Hypothalamus (tissue), 51 donors: ENCODE data around the gene APBB1IP.
"Not testable (repeated sequence)": the region's sequence is repeated elsewhere in the genome, so short reads cannot be mapped to it uniquely, and the experiment has no call there.

Experiments
- DNase-seq, 51 donors: peaks; one replicate each; lab custom pipeline; 2025; lab: John Stamatoyannopoulos, UW

APBB1IP gene

DNA sequence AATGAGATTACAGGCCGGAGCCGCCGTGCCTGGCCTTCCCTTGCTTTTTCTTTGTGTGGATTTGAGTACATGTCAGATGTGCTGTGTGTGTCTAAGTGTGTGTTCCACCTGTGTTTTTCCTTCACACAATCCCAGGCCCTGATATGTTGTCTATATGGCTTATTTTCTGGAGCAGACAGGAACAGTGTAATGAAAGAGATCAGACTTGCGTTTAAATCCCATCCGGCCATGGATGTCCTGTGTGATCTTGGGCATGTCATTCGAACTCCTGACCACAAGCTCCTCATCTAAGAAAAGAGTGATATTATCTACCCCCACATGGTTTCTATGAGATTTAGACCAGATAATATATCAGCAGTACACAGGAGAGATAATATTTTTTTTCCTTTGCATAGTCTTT is 37.2 kb downstream of the APBB1IP start:
- no peak for DNase-seq

DNA sequence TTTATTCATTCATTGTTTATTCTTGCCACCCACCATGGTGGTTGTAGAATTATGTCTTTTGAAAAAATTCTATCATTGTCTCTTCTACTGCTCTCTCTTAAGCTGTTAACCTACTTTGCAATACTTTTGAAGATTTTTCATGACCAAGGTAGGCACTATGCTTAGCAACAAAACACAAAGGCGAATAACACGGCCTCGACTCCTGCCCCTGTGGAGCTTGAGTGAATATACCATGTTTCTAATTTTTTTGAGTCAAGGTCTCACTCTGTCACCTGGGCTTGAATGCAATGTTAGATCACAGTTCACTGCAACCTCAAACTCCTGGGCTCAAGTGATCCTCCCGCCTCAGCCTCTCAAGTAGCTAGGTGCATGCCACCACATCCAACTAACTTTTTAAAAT is 39.4 kb downstream of the APBB1IP start:
- DNase-seq = no peak

DNA sequence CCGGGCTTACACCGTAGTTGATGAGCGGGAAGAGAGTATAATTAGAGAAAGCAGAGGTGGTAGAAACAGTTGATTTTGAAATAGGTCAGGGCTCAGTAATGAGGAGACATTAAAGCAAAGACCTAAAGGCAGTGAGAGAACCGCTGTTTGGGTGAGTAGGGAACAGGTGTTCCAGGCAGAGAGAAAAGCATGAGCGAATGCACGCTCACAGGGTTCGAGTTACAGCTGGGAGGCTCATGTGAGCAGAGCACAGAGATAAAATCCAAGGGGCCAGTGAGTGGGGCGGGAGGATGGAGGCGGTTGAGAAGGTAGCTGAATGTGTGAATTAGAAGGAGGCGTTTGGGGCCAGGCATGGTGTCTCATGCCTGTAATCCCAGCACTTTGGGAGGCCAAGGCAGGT is 39.9 kb downstream of the APBB1IP start:
- no peak for DNase-seq

DNA sequence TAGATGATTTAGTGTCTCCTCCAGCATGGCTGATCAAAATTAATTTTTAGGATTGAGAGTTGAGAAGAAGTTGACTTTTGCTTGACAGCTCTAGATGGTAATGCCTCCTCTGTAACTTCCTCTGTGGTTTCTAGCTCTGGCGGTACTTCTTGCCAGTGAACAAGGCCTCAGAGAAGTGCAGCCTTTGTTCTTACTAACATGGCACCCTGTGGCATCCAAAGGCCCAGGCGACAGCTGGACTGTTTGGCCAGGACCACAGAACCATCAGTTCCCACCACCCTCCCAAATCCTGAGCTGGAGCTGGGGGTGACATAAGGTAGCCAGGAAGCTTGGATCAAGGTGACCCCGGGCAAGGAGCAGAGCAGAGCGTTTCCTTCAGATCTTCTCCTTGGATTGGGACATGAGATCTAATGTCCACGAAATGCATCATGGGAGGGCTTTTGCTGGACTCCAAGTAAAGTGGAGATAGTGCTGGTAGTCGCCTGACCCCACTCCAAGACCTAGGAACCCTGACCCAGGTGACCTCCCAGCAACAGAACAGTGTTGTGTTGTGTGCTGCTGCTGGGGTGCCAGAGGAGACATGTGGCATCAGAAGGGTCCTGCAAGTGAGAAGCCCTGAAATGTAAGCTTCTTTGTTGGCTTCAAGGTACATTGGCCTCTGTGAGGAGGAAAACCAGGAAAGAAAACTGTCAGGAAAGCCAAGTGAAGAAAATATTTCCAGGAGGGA is 41.8 kb downstream of the APBB1IP start:
- peak in 1 of 51 donors; percentile 5 for DNase-seq

DNA sequence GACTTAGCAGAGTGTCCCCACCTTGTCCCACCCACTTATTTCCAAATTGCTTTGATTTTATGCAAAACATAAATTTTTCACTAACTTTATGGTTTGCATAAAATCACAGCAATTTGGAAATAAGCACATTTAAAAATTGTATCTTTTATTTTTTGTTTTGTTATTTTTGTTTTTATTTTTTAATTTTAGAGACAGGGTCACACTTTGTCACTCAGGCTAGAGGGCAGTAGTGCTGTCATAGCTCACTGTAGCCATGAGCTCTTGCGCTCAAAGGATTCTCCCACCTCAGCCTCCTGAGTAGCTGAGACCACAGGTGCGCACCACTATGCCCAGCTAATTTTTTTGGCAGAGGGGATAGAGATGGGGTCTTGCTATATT is 43.2 kb downstream of the APBB1IP start:
- DNase-seq = no peak

DNA sequence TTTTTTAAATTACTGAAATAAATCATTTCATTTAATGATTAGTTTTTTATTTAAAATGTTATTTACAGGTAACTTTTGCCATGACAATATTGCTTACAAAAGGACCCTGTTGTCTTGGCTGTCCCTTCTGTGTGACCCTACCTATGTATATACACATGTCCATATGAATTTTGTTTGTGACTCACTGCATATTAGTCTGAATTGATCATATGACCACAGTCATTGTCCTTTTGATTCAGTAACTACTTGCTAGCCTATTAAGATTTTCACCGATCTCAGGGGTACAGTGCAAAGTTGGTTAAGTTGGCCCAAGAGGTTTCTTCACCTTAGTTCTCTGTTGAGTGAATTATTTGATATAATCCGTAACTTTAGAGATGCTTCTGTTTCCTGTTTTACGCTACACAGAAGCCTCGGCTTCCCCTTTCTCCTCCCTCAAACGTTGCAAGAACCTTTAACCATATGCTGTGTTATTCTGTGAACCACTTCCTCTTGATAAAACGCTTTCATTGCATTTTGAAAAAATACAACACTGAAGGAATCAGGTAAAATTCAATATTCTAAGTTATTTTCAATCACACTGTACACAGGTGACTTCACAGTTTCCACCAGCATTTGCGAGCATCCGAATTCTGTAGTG is 43.9 kb downstream of the APBB1IP start:
- DNase-seq = no peak

DNA sequence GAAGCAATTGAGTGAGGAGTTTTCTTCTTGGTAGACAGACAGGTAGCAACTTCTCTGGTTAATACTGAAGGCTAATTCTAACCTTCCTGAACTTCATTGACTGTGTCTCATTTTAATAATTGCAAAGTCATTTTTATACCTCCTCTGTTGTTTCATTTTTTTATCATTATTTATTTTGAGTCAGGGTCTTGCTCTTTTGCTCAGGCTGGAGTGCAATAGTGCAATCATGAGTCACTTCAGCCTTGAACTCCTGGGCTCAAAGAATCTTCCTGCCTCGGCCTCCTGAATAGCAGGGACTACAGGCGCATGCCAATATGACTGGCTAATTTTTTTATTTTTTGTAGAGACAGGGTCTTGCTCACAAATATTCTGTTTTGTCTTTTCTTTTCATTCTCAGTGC is 45.4 kb downstream of the APBB1IP start:
- no peak for DNase-seq

DNA sequence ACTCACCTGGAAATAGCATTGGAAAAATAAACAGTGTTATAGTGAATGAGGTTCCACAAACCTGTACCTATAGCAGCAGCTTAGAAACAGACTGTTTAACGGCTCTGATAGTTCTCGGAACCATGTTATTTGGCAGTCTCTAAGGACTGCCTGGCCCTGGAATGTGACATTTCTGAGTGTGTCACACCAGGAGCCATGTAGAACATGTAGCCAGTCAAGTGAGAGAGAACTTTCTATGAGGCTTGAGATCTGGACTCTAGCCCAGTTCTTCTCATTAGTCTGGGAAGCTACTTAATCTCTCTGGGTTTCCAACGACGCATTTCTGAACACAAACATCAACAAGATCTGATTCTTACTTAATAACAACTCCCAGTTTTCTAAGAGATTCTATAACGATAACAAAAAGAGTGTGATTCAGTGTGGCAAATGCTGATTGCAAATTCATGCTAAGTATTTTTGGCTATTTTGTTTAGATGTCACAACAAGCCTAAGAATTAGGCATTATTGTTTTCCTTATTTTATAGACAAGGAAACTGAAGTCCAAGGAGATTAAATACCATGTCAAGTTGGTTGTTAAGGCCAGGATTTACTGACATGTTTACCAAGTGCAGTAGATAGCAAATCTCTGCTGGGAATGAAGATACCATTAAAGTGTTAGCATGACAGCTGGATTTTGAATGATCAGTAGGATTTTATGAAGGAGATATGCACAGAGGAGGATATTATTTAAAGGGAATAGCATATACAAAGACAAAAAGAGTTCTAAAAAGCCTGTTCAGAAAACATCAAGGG is 47.2 kb downstream of the APBB1IP start:
- no peak for DNase-seq

DNA sequence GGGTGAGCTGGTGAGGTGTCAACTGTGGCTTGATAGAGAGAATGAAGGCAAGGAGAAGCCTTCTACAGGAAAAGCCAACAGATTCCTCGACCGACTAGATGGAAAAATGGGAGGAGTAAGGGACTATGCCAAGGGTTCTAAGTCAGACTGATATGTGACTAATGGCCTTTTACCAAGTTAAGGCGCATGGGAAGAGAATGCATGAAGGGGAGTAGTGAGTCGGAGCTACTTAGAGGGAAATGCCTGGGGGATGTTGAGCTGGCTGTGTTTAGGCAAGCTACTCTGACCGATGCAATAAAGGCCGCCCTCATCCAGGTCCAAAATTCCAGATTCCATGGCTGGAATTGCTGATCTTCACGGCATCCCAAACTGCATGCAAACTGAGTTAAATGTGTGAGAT is 48.2 kb downstream of the APBB1IP start:
- no peak for DNase-seq

DNA sequence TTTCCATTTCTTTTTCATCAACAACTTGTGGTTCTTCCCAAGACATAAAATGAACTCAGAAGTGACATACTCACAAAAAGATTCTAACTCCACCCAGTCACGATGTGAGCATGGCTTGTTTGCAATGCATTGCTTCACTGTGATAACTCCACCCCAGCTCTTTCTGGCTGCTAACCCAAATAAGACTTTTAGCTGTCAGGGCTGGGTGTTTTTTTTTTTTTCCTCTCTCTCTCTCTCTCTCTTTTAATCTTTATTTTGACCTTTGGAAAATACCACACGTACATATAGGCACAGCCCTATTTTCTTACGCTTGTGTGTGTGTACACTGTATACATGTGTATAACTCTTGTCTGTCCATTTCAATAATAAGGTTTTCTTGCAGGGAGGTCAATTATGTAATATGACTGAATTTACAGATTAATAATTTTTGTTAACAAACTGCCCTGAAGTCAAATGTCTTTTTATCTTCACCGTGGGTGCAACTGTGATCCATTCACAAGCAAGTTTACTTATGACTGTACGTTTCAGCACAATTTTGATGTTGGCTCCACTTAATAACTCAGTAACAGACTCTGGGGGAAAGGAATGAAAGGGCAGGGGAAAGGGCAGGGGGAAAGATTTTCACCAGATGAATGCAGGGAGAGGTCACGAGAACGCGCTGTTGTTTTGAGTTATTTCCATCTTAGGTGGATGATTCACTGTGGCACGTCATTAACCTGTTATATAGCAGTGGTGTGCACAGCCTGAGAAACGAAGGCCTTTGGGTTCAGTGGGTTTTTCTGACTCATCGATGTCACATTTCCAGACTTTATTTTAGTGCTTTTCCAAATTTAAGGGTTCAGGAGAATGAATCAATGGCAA is 49.1 kb downstream of the APBB1IP start:
- DNase-seq = peak in 1 of 51 donors; percentile 24

DNA sequence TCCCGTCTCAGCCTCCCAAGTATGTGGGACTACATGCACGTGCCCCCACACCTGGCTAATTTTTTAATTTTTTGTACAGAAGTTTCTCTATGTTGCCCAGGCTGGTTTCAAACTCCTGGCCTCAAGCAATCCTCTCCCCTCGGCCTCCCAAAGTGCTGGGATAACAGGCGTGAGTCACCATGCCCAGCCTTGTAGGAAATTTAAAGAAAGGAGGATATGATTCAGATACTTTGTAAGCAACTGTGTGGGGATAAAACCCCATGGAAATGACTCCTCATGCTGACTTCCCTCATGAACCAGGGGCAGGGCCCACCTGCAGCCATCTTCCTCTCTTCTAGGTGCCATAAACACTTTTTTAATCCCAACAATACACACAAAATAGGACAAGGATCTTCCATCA is 50.2 kb downstream of the APBB1IP start:
- no peak for DNase-seq

DNA sequence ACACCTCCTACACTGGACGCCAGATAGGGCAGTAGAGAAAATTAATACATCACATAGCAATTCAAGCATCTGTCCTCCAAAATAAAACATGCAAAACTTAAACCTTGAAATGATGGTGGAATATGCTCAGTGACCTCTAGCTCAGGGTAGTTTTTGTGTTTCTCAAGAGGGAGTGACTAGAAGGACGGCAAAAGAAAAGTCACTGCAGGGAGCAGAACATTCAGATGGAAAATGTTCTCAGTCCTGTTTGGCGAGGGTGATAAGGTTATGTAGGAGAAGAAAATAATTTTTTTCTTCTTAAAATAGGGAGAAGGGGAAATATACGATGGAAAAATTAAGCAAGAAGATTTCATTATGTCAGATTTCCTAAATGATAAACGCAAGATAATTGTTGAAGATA is 50.9 kb downstream of the APBB1IP start:
- DNase-seq = no peak

DNA sequence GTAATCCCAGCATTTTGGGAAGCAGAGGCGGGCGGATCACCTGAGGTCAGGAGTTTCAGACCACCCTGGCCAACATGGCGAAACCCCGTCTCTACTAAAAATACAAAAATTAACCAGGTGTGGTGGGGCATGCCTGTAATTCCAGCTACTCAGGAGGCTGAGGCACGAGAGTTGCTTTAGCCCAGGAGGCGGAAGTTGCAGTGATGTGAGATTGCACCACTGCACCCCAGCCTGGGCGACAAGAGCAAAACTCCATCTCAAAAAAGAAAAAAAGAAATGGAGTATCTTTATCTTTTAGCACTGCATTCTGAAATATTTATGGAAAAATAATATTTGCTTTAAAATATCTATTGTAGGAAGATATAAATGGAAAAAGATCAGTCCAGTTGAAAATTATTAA is 52.2 kb downstream of the APBB1IP start:
- not testable (repeated sequence) for DNase-seq

DNA sequence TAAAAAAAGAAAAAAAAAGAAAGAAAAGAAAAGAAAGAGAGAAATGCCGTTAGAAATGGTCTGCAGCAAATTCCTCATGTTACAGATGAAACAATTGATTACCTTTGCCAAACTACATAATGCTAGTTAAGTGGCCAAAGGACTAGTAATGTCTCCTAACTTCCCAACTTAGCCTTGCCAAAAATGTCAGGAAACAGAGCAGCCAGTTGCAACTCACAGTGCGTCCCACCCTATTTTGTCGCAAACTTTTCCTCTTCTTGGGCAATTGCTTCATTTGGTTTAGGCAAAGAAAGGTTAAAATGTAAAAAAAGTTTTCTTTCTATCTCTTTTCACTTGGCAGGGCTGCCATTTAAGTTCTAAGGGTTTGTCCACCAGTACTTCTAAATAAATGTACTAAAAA is 53.1 kb downstream of the APBB1IP start:
- no peak for DNase-seq

DNA sequence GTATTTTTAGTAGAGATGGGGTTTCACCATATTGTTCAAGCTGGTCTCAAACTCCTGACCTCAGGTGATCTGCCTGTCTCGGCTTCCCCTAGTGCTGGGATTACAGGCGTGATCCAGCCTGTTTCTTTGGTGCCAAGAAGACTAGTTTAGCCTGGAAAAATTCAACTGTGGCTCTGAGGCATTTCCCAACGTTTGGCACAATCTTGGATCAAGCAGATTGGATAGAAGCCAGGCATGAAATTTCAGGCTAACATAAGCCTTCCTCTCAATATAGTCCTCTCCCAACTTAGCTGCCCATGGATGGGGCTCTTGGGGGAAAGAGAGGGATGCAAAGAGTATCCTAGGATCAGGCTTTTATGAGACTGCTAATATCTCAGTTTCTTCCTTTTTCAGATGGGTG is 53.8 kb downstream of the APBB1IP start:
- no peak for DNase-seq

DNA sequence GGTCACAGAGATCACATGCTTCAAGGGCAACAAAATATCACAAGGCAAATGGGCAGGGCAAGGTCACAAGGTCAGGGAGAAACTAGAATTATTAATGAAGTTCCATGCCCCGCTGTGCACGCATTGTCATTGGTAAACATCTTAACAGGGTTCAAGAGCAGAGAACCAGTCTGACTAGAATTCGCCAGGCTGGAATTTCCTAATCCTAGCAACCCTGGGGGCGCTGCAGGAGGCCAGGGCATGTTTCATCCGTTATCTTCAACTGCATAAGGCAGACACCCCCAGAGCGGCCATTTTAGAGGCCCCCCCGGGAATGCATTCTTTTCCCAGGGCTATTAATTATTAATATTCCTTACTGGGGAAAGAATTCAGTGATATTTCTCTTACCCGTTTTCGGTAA is 54.6 kb downstream of the APBB1IP start:
- not testable (repeated sequence) for DNase-seq

DNA sequence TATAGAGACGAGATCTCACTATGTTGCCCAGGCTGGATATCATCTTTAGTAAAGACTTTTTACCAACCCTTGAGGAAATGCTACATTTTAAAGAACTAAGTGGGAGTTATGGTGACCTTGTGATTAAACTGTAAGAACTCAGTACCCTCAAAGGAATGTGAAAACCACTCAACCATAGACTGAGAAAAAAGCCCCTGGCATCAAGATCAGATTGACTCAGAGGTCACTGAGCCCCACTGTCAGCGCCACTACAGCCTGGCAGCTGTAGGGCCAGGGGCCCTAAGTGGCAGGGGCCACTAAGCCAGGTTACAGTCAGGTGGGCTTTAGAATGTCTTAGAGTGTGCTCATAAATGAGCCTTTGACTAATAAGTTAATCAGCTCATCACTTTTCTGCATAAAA is 55.9 kb downstream of the APBB1IP start:
- no peak for DNase-seq

DNA sequence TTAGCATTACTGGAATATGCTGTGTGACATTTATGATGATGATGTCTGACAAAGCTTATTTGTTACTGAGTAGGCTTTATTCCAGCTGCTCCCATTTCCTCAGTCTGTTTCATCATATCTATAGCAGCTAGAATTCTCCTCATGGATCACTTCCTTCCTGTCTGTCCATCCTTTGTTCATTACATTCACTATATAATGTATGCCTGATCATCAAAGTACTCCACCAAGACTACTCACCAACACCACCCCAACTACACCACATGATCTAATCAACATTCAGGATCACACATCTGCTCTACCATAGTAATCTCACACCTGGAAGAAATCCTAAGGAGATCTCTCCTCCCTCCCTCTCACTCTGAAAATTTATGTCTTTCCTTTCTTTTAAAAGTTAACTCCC is 61.3 kb downstream of the APBB1IP start:
- no peak for DNase-seq

DNA sequence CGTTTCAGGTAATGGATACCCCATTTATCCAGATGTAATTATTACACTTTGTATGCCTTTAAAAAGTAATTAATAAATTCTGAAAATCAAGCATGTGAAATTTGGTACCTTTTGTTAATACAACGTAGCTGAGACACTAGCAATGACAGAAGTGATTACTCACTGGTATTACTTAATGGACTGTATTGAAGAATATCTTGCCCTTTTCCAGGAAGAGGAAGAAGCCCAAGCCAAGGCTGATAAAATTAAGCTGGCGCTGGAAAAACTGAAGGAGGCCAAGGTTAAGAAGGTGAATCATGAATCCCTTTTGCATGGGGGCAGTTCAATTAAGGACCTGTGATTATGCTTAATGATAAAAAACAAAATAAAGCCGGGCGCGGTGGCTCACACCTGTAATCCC is 64.8 kb downstream of the APBB1IP start:
- DNase-seq = no peak

DNA sequence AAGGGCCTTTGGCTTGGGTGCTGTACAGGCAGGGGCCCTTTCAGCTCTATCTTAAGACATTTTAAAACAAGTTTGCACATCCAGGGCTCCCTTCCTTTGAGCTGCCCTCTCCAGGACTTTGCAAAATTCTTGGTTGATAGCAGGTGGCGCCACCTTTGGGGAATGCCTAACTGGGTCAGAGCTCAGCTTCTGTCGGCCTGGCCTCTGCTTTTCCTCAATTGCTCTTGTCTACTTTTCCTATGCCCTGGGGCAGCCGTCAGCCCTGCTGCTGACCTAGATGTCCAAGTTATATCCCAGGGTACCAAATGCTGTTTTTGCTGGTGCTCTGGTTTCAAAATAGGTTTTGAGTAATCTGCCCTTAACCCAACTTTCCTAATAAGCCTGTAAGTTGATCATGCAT is 65.8 kb downstream of the APBB1IP start:
- no peak for DNase-seq

DNA sequence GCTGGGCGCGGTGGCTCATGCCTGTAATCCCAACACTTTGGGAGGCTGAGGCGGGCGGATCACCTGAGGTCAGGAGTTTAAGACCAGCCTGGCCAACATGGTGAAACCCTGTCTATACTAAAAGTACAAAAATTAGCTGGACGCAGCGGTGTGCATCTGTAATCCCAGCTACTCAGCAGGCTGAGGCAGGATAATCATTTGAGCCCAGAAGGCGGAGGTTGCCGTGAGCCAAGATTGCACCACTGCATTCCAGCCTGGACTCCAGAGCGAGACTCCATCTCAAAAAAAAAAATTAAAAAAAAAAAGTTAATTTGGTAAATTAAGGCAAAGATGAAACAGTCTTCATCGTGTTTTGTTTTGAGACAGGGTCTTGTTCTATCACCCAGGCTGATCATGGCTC is 66.3 kb downstream of the APBB1IP start:
- not testable (repeated sequence) for DNase-seq
